Activated naive CD4-positive, alpha-beta T cell treated with Interleukin-2 at 50 U/mL for 16 hours (primary cell): ENCODE results near the gene GADD45GIP1.
A peak's percentile ranks its signal among the peaks of the same experiment; 100 is the strongest.
"Not testable (repeated sequence)": the region's sequence is repeated elsewhere in the genome, so short reads cannot be mapped to it uniquely, and the experiment has no call there.

Experiments
- DNase-seq: peaks from one replicate; pipeline ENCODE4 v3.0.0-alpha.2; 2020

The GADD45GIP1 gene

DNA sequence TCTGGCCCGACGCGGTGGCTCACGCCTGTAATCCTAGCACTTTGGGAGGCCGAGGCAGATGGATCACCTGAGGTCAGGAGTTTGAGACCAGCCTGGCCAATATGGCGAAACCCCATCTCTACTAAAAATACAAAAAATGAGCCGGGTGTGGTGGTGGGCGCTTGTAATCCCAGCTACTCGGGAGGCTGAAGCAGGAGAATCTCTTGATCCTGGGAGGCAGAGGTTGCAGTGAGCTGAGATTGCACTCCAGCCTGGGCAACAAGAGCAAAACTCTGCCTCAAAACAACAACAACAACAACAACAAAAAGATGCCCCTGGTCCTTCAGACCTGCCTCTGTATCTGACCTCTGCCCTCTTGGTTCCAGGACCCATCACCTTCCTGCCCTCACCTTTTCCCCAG is 1.4 kb downstream of the GADD45GIP1 start:
- not testable (repeated sequence) for DNase-seq

DNA sequence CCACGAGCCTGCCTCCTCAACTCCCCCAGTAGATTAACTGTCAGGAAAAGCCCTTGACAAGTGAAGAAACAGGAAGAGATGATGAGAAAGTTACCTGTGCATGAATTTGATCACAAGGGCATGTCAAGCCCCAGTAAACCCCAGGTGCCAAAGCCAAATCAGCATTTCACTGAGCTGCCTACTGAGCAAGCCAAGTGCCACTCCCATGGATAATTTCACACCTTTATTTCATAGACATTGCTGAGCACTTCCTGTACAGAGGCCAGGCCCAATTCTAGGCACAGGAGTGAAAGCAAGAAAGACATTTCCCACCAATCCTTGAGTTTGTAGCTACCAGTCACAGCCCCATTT is 2.4 kb downstream of the GADD45GIP1 start:
- no peak for DNase-seq

DNA sequence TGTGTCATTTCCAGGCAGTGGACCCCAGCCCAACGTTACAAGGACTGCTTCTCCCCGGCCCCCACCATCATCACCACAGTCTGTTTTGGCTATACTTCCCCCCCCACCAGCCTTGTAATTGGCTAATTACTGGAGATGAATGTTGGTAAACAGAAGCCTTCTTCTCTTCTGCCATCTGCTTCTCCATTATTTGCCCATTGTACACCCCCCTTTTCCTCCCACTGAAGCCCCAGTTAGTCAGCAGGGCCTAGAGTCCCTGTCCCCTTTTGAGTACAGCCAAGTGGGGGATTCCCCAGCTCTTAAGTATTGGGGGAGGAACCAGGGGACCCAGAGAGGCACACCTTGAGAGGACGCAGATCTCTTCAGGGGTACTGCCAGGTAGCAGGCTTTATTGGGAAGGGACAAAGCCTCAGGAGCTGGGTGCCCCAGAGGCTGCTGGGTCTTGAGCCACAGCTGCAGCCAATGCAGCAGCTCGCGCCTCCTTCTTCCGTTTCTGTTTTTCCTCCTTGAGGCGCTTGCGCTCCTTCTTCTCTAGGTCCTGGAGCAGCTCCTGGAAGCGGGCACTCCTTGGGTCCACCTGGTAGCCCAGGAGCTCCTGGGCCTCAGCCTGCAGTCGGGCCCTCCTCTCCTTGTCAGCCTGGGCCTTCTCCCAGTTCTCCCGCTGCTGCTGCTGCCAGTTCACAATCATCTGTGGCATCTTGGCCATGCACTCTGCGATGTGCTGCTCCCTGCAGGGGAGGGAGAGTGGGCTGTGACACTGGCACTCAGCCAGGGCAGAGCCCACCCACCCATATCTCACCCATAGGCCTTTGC is 3.0 kb downstream of the GADD45GIP1 start:
- no peak for DNase-seq

DNA sequence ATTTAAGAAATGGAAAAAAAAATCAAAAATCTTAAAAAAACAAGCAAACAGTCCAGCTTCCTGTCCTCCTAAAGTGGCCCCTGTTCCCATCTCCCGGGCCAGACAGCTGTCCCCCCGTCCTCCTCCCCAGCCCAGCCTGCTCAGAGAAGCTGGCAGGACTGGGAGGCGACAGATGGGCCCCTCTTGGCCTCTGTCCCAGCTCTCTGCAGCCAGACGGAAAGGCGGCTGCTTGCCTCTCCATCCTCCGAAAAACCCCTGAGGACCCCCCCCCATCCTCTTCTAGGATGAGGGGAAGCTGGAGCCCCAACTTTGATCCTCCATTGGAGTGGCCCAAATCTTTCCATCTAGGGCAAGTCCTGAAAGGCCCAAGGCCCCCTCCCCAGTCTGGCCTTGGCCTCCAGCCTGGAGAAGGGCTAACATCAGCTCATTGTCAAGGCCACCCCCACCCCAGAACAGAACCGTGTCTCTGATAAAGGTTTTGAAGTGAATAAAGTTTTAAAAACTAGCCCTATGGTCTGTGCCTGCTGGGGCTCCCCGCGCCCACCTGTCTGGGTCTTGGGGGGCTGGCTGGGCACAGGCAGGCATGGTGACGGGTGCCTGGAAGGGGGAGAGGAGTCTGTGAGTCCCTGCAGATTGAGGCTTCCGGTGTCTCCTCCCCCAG is 3.8 kb downstream of the GADD45GIP1 start:
- DNase-seq: no peak

DNA sequence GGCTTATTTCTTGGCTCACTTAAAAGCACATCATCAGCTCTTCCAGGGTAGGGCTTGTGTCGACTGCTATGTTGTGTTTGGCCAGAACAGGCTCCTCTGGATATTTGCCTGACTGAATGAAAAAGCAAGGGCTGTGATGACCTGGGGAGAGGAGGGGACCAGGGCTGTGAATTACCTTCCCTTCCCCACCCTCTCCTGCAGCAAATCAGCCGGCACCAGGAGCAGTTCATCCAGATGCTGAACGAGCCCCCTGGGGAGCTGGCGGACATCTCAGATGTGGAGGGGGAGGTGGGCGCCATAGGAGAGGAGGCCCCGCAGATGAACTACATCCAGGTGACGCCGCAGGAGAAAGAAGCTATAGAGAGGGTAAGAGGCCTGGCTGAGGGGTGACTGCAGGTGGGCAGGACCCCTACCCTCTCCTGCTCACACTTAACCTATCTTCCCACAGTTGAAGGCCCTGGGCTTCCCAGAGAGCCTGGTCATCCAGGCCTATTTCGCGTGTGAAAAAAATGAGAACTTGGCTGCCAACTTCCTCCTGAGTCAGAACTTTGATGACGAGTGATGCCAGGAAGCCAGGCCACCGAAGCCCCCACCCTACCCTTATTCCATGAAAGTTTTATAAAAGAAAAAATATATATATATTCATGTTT is 4.4 kb downstream of the GADD45GIP1 start:
- no peak for DNase-seq

DNA sequence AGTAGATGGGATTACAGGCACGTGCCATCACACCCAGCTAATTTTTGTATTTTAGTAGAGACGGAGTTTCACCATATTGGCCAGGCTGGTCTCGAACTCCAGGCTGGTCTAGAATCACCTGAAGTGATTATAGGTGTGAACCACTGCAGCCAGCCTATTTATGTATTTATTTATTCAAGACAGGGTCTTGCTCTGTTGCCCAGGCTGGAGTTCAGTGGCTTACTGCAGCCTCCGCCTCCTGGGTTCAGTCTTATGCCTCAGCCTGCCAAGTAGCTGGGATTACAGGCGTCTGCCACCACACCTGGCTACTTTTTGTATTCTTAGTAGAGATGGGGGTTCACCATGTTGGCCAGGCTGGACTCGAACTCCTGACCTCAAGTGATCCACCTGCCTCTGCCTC is 5.0 kb downstream of the GADD45GIP1 start:
- not testable (repeated sequence) for DNase-seq

DNA sequence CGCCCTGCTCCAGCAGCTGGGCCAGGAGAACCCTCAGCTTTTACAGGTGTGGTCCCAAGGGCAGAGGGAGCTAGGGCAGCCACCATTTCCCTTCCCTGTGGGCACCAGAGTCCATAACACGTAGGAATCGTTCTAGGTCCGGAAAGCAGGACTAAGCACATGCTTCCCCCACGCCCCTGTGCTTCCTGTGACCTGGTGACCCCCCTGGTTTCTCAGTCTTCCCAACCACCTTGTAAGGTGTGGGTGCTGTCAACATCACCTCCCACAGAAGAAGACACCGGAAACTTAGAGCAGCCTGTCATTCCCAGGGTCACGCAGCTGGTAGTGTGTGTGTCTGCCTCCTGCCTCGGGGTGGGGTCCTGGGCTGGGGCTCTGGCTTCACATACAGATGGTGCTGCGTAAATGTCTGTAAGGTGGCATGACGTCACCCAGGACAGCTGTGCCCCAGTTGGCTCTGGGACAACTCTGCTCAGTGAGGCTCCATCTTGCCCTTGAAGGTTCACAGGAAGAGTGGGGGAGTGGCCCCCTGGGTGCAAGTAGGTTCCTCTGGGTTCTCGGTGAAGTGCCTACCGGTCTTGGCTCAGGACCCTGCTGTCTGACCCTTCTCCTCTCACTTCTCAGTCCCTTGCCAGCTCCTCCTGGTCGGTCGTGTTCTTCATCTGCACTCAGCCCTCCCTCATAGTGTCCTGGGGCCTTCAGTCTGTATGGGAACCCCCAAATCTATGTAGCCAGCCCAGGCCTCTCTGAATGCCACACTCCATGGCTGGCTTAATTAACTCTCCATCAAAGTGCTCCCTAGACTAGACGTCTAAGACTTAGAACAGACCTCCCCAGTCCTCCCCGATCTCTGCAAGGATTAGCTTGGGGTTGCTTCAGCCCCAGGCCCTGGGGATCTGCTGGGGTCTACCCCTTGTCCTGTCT is 7.4 kb downstream of the GADD45GIP1 start:
- no peak for DNase-seq

DNA sequence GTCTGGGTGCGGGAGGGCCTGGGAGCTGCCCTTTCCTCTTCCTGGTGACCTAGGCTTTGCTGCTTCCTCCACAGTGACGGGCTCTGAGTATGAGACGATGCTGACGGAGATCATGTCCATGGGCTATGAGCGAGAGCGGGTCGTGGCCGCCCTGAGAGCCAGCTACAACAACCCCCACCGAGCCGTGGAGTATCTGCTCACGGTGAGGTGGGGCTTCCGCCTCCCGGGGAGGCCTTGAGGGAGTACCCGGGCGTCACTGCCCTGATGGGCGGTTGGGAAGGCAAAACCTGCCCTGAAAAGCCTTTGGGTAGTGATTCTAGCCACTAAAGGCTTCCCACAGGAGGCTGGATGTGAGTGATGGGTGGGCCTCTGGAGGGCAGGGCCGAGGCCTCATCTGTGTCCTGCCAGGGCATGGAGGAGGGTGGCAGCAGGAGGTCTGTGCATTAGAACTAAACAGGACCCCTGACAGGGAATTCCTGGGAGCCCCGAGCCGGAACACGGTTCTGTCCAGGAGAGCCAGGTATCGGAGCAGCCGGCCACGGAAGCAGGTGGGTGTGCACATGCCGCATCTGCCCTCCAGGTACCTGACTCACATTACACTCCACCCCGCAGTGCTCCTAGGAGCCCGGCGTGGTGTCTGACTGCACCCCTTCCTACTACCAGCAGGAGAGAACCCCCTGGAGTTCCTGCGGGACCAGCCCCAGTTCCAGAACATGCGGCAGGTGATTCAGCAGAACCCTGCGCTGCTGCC is 8.2 kb downstream of the GADD45GIP1 start:
- DNase-seq: no peak

DNA sequence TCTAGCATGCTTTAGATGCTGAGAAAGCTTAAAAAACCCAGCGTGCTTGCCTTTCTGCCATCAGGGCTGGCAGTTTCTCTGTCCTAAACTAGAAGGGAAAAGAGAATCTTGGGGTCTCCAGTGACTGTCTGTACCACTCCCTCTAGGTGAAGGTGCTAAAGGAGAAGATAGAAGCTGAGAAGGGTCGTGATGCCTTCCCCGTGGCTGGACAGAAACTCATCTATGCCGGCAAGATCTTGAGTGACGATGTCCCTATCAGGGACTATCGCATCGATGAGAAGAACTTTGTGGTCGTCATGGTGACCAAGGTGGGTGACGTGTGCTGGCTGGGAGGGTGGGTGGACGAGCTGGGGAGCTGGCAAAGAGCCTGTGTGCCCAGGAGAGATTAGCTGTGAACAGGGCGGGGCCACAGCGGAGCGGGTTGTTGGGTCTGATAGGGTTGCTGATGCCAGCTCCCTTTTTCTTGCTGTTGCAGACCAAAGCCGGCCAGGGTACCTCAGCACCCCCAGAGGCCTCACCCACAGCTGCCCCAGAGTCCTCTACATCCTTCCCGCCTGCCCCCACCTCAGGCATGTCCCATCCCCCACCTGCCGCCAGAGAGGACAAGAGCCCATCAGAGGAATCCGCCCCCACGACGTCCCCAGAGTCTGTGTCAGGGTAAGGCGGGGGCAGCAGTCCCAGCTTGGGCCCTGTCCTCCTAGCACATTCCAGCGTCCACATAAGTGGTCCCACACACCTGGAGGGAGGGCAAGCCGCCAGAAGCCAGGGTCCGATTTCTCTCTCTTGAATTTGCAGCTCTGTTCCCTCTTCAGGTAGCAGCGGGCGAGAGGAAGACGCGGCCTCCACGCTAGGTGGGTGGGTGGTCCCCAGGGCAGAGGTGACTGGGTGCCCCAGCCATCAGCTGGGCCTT is 9.1 kb downstream of the GADD45GIP1 start:
- no peak for DNase-seq

DNA sequence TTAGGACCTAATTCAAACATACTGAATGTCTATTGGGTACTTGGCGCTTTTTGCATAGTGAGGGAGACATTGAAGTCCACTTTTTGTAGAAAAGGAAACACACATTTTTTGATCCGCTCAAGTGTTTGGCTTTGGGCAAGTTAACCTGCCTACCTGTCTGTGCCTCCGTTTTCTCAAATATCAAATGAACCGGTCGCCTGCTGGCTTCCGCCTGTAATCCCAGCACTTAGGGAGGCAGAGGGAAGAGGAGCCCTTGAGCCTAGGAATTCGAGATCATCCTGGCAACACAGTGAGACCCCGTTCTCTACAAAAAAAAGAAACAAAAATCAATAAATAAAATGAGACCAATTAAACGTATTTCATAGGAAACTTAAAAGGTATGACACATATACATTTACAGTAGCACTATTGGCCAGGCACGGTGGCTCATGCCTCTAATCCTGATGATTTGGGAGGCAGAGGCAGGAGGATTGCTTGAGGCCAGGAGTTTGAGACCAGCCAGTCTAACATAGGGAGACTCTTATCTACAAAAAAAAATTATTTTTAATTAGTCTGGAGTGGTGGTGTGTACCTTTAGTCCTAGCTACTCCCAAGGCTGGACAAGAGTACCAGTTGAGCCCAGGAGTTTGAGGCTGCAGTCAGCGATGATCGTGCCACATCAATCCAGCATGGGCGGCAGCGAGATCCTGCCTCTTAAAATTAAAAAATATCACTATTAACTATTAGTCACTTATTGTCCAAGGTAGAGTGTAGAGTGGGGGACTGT is 10.1 kb downstream of the GADD45GIP1 start:
- DNase-seq: no peak

DNA sequence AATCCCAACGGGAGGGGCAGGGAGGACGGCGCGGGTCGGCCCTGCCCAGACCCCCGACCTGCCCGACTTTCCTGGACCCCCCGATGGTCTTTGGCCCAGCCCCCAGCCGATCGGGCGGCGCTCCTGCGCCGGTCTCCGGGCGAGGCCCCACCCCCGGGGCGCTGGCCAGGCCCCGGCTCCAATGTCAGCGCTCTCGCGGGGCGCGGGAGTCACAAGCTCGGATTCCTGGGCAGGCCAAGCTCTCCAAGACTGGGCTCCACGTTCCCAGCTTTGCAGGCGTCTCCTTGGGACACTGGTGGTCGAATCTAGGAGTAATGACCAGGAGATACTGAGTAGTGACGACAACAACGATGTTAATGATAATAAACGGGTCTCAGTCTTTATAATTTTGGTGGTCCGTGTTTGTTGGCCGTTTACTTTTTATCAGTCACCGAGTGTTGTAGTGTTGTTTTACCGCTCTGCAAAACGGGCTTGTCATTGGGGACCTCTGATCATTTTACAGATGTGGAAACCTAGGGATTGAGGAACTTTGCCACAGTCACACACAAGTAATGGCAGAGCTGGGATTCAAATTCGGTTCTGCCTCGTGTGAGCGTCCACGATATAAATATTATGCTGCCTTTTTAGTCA is 10.8 kb downstream of the GADD45GIP1 start:
- peak; percentile 66 for DNase-seq

DNA sequence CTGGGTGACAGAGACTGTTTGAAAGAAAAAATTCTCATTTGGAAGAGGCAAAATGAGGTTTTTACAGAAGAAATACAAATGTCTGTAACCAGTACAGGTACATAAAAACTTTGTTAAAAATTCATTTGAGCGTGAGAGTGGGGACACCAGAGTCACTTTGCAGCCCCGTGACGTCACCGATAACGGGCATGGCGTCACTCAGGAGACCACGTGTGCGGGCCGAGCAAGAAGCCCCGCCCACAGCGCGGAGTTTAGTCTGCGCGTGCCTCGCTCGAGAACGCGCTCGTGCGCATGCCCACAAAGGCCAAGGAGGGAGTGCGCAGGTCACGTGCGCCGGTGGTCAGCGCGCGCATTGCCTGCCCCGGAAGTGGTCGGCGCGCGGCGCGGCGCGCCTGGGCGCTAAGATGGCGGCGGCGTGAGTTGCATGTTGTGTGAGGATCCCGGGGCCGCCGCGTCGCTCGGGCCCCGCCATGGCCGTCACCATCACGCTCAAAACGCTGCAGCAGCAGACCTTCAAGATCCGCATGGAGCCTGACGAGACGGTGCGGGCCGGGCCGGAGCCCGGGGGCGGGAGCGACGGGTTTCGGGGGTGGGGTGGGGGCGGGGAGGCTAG is 11.4 kb downstream of the GADD45GIP1 start, which contains the start of gene RAD23A:
TSS of gene RAD23A (plus strand) at position 384 of the 613 bp plus-strand sequence. CDS start at position 471, 87 bp downstream.
- peak; percentile 98 for DNase-seq

DNA sequence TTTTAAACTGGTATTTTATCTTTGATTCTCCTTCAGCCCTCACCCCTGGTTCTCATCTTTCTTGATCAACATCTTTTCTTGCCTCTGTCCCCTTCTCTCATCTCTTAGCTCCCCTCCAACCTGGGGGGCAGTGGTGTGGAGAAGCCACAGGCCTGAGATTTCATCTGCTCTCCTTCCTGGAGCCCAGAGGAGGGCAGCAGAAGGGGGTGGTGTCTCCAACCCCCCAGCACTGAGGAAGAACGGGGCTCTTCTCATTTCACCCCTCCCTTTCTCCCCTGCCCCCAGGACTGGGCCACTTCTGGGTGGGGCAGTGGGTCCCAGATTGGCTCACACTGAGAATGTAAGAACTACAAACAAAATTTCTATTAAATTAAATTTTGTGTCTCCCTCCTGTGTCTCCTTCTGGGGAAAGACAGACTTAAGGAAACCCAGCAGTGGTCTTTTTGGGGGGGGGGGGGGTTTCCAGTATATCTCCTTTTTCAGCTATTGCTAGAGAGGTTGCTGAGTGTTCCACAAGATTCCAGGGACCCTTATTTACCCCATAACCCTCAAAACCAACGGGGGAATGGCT is 12.8 kb downstream of the GADD45GIP1 start:
- DNase-seq: no peak

DNA sequence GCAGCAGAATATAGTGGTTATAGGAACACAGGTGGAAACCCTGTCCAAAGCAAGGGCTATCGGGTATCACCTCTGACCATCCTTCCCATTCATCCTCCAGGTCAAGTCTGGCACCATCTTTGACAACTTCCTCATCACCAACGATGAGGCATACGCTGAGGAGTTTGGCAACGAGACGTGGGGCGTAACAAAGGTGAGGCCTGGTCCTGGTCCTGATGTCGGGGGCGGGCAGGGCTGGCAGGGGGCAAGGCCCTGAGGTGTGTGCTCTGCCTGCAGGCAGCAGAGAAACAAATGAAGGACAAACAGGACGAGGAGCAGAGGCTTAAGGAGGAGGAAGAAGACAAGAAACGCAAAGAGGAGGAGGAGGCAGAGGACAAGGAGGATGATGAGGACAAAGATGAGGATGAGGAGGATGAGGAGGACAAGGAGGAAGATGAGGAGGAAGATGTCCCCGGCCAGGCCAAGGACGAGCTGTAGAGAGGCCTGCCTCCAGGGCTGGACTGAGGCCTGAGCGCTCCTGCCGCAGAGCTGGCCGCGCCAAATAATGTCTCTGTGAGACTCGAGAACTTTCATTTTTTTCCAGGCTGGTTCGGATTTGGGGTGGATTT is 13.5 kb downstream of the GADD45GIP1 start:
- no peak for DNase-seq

DNA sequence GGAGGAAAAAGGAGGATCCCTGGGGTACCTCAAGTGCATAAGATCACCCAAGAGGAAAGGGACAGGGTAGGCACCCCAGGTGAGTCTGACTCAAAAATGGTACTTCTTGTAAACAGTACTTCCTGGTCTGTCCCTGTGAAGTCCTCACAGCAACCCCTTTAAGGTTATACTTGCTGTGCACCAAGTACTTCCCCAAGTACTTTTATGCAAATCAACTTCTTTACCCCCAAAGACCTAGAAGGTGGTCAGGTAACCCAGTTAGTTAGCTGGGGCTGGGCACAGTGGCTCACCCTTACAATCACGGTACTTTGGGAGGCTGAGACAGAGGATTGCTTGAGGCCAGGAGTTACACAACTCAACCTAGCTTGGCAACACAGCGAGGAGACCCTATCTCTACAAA is 16.1 kb downstream of the GADD45GIP1 start:
- DNase-seq: no peak

DNA sequence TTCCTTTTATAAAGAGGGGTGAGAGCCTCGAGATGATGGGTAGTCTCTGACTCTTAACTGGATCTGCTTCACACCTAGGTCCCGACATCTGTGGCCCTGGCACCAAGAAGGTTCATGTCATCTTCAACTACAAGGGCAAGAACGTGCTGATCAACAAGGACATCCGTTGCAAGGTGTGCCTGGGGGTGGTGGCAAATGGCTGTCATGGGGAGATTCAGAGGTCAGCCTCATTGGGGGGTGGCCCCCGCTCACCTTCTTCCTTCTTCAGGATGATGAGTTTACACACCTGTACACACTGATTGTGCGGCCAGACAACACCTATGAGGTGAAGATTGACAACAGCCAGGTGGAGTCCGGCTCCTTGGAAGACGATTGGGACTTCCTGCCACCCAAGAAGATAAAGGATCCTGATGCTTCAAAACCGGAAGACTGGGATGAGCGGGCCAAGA is 17.0 kb downstream of the GADD45GIP1 start:
- no peak for DNase-seq

DNA sequence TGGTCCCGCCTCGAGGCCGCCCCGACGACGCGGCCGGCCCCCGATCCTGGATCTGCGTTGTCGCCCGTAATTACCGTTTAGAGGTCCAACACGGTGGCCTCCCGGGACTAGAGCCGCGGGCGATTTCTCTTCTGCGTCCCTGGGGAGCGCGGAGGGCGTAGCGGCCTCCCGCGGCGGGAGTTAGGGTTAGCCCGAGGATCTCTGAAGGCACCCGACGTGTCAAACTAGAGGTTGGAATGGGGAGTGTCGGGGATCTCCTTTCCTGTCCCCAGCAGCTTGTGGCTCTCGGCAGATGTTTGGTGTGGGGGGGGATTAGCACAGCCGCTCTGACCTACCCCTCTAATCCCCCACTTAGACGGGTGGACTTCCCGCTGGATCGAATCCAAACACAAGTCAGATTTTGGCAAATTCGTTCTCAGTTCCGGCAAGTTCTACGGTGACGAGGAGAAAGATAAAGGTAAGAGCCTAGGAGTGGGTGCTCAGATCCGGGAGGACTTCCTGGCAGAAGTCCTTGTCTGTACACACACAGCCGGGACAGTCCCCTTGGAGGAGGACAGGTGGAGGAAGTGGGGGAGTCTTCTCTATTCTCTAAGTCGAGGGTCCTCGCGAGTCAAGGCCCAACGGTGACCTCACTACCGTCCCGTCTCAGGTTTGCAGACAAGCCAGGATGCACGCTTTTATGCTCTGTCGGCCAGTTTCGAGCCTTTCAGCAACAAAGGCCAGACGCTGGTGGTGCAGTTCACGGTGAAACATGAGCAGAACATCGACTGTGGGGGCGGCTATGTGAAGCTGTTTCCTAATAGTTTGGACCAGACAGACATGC is 18.0 kb downstream of the GADD45GIP1 start:
- DNase-seq: peak; percentile 52
